GM10266 (cell line): ENCODE results near the gene DEFB124.
"Not testable (repeated sequence)": the region's sequence is repeated elsewhere in the genome, so short reads cannot be mapped to it uniquely, and the experiment has no call there.

ENCODE experiments used
- DNase-seq: peaks from one replicate; pipeline ENCODE4 v3.0.0; 2012; ENCODE audit errors: extremely low spot score
- CTCF ChIP-seq: IDR thresholded peaks from 2 replicates; pipeline ENCODE4 v1.5.1; 2012; ENCODE audit warnings: mild to moderate bottlenecking, low read depth; ENCODE audit not compliant: control insufficient read depth, insufficient read depth; ENCODE audit errors: missing control alignments

The DEFB124 gene

GRCh38 chr20:31473331-31474096 is 1.4 kb downstream of the DEFB124 start:
- no peak for DNase-seq
- TF ChIP-seq CTCF, result no peak

GRCh38 chr20:31472395-31473330 is 2.3 kb downstream of the DEFB124 start:
- DNase-seq, result no peak
- no peak for TF ChIP-seq CTCF

GRCh38 chr20:31470946-31471345 is 4.0 kb downstream of the DEFB124 start:
- not testable (repeated sequence) for DNase-seq

GRCh38 chr20:31454361-31454760 is 20.6 kb downstream of the DEFB124 start:
- no peak for TF ChIP-seq CTCF
- no peak for DNase-seq

GRCh38 chr20:31452575-31452974 is 22.4 kb downstream of the DEFB124 start:
- no peak for DNase-seq
- TF ChIP-seq CTCF, result no peak

- no peak for DNase-seq
- no peak for TF ChIP-seq CTCF
These were observed 25.2 kb downstream of the DEFB124 start for GRCh38 chr20:31449511-31450414.

- no peak for TF ChIP-seq CTCF
- no peak for DNase-seq
These were observed 28.7 kb downstream of the DEFB124 start for GRCh38 chr20:31446084-31446819.
